ENCODE results near the gene APOO.
"Not testable (repeated sequence)": the region's sequence is repeated elsewhere in the genome, so short reads cannot be mapped to it uniquely, and the experiment has no call there.

Gene APOO

DNA sequence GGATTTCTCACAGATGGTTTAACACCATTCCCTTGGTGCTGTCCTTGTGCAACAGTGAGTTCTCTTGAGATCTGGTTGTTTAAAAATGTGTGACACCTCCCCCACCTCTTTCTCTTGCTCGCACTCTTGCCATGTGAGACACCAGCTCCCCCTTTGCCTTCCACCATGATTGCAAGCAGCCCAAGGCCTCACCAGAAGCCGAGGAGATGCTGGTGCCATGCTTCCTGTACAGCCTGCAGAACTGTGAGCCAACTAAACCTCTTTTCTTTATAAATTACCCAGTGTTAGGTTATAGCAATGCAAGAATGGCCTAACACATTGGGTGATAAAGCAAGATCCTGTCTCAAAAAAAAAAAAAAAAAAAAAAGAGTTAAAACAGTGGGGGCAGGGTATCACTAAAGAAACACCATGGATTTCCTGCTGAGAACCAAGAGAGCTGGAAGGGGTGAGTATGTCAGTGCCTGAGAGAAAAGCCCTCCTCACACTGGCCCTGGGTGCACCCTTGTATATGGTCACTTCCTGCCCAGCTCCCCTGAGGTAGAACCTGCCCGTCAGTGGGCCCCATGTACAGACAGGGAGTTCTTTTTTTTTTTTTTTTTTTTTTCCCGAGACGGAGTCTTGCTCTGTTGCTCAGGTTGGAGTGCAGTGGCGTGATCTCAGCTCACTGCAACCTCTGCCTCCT is 46.4 kb downstream of the APOO start:
- TF ChIP-seq, protein P1, sequence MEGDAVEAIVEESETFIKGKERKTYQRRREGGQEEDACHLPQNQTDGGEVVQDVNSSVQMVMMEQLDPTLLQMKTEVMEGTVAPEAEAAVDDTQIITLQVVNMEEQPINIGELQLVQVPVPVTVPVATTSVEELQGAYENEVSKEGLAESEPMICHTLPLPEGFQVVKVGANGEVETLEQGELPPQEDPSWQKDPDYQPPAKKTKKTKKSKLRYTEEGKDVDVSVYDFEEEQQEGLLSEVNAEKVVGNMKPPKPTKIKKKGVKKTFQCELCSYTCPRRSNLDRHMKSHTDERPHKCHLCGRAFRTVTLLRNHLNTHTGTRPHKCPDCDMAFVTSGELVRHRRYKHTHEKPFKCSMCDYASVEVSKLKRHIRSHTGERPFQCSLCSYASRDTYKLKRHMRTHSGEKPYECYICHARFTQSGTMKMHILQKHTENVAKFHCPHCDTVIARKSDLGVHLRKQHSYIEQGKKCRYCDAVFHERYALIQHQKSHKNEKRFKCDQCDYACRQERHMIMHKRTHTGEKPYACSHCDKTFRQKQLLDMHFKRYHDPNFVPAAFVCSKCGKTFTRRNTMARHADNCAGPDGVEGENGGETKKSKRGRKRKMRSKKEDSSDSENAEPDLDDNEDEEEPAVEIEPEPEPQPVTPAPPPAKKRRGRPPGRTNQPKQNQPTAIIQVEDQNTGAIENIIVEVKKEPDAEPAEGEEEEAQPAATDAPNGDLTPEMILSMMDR (conservative IDR thresholded peaks at IDR 0.05; ENCODE audit: low read depth, low read length): no peak
- H3K4me3 ChIP-seq (ENCODE audit: low read length): no peak overlapping the region
- DNase-seq (ENCODE audit: low read depth): no peak

DNA sequence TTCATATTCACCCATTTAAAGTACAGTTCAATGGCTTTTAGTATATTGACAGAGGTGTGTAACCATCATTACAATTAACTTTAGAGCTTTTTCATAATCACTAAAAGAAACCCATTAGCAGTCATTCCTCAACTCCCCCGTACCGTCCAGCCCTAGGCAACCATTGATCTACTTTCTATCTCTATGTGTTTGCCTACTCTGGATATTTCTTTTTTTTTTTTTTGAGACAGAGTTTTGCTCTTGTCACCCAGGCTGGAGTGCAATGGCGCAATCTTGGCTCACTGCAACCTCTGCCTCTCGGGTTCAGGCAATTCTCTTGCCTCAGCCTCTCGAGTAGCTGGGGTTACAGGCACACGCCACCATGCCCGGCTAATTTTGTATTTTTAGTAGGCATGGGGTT is 48.5 kb downstream of the APOO start:
- H3K4me3 ChIP-seq (ENCODE audit: low read length); DNase-seq (ENCODE audit: low read depth): not testable (repeated sequence)

DNA sequence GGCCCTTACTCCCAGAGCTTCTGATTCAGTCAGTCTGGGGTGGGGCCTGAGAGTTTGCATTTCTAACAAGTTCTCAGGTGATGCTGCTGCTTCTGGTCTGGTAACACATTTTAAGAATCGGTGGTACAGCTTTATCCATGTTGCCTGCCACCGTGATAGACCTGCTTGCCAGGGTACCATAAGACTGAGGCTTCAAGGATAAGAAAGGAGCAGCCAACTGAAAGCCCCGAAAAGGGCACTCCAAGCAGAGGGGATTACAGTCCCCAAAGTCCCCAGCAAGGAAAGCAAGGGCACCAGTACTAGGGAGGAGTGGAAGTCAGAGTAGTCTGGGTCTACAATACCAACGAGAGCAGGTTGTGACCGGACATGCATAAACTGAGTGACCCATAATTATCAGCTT is 49.8 kb downstream of the APOO start:
- H3K4me3 ChIP-seq (ENCODE audit: low read length): no peak overlapping the region
- TF ChIP-seq, protein P1 (conservative IDR thresholded peaks at IDR 0.05; ENCODE audit: low read depth, low read length): no peak
- DNase-seq (ENCODE audit: low read depth): no peak

DNA sequence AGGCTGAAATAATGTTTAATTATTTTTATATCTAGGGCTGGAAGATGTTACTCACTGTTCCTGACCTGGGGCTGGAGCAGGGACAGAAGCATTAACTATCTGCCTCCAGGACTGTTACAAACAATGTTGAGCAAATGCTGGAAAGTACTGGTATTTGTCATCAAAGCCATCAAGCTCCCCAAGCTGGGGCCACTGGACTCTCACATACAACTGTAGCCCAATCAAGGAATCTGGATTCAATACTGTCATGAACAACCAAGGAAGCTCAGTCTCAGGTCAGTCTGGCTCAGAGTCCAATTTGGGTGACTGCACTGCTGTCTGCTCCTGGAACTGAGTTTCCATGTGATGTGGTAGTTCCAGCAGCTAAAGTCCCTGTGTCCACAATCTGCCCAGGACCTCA is 50.4 kb downstream of the APOO start:
- H3K4me3 ChIP-seq (ENCODE audit: low read length): no peak overlapping the region
- no peak for DNase-seq (ENCODE audit: low read depth)
- TF ChIP-seq, protein P1 (conservative IDR thresholded peaks at IDR 0.05; ENCODE audit: low read depth, low read length): no peak

DNA sequence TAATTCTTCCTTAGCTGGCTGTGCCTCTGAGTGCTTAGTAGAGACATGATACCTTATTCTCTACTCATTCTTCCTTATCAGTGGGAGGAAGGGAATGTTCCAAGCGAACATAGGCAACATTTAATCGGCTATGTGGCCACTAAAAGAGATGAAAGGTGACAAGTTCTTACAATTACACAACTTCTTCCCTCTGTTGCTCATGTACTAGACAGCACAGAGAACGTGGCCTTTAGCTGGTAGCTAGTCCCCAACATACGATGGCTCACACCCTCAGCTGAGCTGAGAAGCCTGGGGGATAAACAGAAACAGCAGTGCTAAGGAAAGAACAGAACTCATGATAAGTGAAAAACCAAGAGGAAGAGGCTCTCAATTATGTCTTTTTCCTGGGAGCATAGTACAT is 52.2 kb downstream of the APOO start:
- no peak overlapping the region for H3K4me3 ChIP-seq (ENCODE audit: low read length)
- DNase-seq (ENCODE audit: low read depth): no peak
- TF ChIP-seq, protein P1 (conservative IDR thresholded peaks at IDR 0.05; ENCODE audit: low read depth, low read length): no peak

DNA sequence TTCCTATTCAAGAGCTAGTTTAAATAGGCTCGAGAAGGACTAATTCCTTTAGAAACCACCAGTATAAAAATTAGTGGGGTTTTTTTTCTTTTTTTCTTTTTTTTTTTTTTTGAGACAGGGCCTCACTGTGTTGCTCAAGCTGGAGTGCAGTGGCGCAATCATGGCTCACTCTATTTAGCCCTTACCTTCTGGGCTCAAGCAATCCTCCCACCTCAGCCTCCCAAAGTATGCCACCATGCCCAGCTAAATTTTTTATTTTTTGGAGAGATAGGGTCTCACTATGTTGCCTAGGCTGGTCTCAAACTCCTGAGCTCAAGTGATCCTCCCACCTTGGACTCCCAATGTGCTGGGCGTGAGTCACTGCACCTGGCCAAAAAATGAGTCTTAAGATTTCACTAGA is 52.8 kb downstream of the APOO start:
- TF ChIP-seq, protein P1 (conservative IDR thresholded peaks at IDR 0.05; ENCODE audit: low read depth, low read length): no peak
- DNase-seq (ENCODE audit: low read depth): no peak
- H3K4me3 ChIP-seq (ENCODE audit: low read length): no peak overlapping the region

DNA sequence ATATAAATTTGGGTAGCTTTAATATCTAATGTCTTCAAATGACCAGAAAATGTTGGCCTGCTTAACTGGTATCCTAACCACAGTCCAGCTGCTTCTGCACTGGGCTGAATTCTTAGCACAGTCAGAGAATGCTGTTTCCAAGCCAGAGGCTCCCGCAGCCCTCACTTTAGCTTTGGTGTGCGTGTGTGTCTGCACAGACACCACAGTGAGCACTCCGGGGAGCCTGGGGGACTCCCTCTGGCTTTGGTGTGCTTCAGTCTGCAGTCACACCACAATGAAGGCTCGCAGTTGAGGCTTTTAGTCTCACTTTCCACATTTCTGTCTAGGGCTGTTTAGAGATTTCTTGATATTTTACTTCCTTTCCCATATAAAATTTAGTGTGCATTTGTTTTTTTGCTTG is 53.6 kb downstream of the APOO start:
- no peak overlapping the region for H3K4me3 ChIP-seq (ENCODE audit: low read length)
- TF ChIP-seq, protein P1 (conservative IDR thresholded peaks at IDR 0.05; ENCODE audit: low read depth, low read length): no peak
- DNase-seq (ENCODE audit: low read depth): no peak

Measured in retinal pigment epithelial cell (primary cell).